ENCODE results near the gene PIEZO1. TPM values are rescaled to one million over a fixed set of nuclear protein-coding genes. Genes with fewer than 3 reads are reported as not detected.

Gene PIEZO1
- total RNA-seq, 1 donor from 2014 or later = 45.9 TPM

DNA sequence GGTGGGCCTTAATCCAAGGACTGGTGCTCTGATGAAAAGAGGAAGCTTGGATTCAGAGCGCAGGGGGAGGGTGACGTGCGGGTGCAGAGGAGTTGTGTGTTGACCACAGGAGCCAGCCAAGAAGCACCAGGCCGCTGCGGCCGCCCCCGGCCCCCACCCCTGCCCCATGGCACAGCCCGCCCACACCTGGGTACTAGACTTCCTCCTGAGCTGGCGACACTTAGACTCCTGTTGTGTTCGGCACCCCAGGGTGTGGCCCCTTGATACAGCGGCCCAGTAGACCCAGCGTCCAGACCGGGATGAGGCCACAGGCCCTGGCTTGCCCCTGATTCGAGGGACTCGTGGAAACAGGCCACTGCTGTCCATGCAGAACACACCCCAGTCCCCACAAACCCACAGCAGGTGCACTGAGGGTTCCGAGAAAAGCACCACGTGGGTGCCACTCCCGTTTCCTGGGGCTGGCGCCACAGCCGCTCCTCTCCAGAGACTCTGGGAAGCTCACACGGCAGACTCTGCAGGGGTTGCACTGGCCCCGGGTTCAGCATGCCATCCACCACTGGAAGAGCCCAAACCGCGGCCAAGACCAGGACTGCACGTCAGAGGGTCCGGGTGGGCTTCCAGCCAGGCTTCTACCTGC lies 93.0 kb downstream of the PIEZO1 start:
- Histone ChIP-seq H3K9me3 (ENCODE audit: control insufficient read depth in 3 of 3, low read length in 3 of 3) (no peaks in the 10 kb centered on the region), H3K27ac (ENCODE audit: low read depth, low read length) (no peak overlapping the region), H3K4me1 (ENCODE audit: control insufficient read depth in 3 of 3, insufficient read depth in 3 of 3, low read length in 3 of 3) (peaks cover 20 to 35% (median 30%) of the 10 kb centered on the region in 3 donors), H3K9ac (ENCODE audit: low read depth in 1 of 3, low read length in 3 of 3) (no peak overlapping the region), H3K27me3 (ENCODE audit: control insufficient read depth in 3 of 3, insufficient read depth in 3 of 3, low read length in 3 of 3) (peaks cover 0 to 16% (median 12%) of the 10 kb centered on the region in 3 donors), H3K36me3 (ENCODE audit: control insufficient read depth in 3 of 3, insufficient read depth in 3 of 3, low read length in 3 of 3) (peaks cover 0 to 2% (median 0%) of the 10 kb centered on the region in 3 donors), H3K4me3 (ENCODE audit: low read length in 3 of 3) (no peak overlapping the region)

DNA sequence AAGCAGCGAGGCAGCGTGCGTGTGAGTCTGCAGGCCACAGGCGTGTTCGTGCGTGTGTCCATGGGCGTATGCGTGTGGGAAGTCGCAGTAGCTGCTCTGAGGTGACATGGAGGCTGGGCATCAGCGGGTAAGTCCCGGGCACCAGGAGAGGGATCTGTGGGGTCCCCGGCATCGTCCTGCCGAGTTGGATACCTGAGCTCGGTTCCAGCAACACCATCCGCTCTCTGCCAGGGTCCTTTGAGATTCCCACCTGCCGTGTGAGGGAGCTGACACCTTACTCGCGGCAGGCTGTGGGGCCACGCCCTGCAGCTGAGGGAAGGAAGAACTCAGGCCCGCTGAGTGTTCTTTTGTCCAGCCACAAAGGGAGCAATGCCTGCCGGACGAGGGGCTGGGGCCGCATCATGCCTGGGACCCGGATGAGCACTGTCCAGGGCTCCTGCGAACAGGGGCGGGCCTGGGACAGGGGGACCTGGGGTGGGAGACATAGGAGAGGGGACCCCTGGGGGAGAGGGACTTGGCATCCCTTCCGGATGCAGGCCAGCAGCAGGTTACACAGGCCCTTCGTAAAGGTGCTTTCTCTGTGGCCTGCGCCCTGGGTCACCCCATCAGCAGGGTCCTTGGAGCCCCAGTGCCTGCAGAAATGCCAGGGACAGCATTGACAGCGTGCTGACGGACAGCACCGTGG lies 93.7 kb downstream of the PIEZO1 start:
- peaks cover 0 to 16% (median 12%) of the 10 kb centered on the region in 3 donors for H3K27me3 ChIP-seq (ENCODE audit: control insufficient read depth in 3 of 3, insufficient read depth in 3 of 3, low read length in 3 of 3)
- no peak overlapping the region for H3K27ac ChIP-seq (ENCODE audit: low read depth, low read length)
- H3K4me1 ChIP-seq (ENCODE audit: control insufficient read depth in 3 of 3, insufficient read depth in 3 of 3, low read length in 3 of 3) = peaks cover 25 to 42% (median 36%) of the 10 kb centered on the region in 3 donors
- H3K4me3 ChIP-seq (ENCODE audit: low read length in 3 of 3) = no peak overlapping the region
- H3K9me3 ChIP-seq (ENCODE audit: control insufficient read depth in 3 of 3, low read length in 3 of 3) = no peaks in the 10 kb centered on the region
- H3K9ac ChIP-seq (ENCODE audit: low read depth in 1 of 3, low read length in 3 of 3) = no peak overlapping the region
- H3K36me3 ChIP-seq (ENCODE audit: control insufficient read depth in 3 of 3, insufficient read depth in 3 of 3, low read length in 3 of 3) = no peaks in the 10 kb centered on the region

DNA sequence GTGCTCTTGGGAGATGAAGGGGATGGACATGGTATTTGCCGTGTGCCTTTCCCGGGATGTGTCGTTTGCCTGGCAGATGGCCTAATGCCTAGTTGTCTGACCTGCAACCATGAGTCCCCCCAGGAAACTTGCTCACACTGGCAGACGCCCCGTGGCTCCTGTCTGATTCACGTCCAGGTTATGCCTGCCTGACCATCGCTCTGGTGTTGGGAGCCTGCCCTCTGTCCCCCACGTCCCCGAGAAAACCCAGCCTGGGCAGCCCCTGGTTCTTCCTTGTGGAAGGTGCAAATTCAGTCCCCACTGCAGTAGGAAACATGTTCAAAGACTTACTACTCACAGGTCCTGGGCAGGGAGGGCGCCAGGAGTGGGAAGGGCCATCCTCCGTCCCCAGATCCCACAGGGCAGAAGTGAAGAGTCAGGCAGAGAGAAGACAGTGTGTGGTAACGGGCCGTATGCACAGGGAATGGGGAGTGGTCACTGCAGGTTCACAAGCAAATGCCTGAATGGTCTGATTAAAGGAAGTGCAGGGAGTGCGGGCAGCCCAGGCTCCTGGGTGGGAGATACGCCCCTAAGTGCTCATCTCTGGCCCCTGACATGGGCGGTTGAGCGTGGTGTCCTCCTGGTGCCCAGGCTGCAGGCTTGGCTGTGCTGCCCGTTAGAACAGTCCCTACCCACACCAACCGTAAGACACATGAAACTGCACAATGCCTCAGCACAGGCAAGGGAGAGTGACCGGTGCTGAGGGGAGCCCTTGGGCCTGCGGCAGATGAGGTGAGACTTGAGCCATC lies 94.5 kb downstream of the PIEZO1 start:
- H3K9me3 ChIP-seq (ENCODE audit: control insufficient read depth in 3 of 3, low read length in 3 of 3) = no peaks in the 10 kb centered on the region
- H3K9ac ChIP-seq (ENCODE audit: low read depth in 1 of 3, low read length in 3 of 3) = no peak overlapping the region
- peaks cover 0 to 16% (median 12%) of the 10 kb centered on the region in 3 donors for H3K27me3 ChIP-seq (ENCODE audit: control insufficient read depth in 3 of 3, insufficient read depth in 3 of 3, low read length in 3 of 3)
- H3K27ac ChIP-seq (ENCODE audit: low read depth, low read length) = no peak overlapping the region
- no peaks in the 10 kb centered on the region for H3K36me3 ChIP-seq (ENCODE audit: control insufficient read depth in 3 of 3, insufficient read depth in 3 of 3, low read length in 3 of 3)
- peaks cover 19 to 36% (median 29%) of the 10 kb centered on the region in 3 donors for H3K4me1 ChIP-seq (ENCODE audit: control insufficient read depth in 3 of 3, insufficient read depth in 3 of 3, low read length in 3 of 3)
- no peak overlapping the region for H3K4me3 ChIP-seq (ENCODE audit: low read length in 3 of 3)

DNA sequence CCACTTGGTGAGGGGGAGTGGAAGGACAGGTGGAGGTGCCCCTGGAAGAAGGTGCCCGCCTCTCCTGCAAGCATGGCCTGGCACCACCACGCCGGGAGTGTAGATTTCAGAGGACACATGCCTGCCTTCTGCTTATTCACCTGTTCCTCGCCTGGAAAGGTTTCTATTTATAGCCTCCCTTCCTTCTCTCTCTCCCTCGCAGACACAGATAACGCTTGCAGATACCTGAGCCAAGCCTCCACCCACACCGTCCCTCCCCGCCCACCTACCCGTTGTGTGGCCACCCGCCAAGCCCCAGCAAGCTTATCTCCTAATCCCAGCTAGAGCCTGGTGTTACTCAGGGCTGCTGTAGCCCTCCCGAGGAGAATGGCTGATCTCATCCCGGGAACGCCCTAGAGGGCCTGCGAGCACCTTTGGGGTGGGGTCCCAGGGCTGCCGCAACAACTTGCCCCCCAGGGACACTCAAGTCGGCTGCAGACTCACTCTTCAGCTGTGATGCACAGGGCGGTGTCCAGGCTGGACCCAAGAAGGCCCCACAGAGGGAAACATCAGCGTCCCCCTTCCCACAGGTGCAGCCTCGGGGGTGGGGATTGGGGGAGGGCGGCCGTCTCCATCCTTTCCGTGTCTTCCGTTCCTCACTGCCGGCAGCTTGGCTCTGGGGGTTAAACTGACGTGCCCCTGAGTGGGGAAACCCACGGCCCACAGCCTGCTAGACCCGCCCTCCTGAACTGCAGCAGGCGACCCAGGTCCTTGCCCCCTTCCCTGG lies 96.8 kb downstream of the PIEZO1 start:
- Histone ChIP-seq H3K36me3 (ENCODE audit: control insufficient read depth in 3 of 3, insufficient read depth in 3 of 3, low read length in 3 of 3) (no peaks in the 10 kb centered on the region), H3K27me3 (ENCODE audit: control insufficient read depth in 3 of 3, insufficient read depth in 3 of 3, low read length in 3 of 3) (peaks cover 0 to 26% (median 16%) of the 10 kb centered on the region in 3 donors), H3K4me1 (ENCODE audit: control insufficient read depth in 3 of 3, insufficient read depth in 3 of 3, low read length in 3 of 3) (peaks cover 20 to 43% (median 33%) of the 10 kb centered on the region in 3 donors), H3K9me3 (ENCODE audit: control insufficient read depth in 3 of 3, low read length in 3 of 3) (no peaks in the 10 kb centered on the region), H3K27ac (ENCODE audit: low read depth, low read length) (peak overlapping the region; percentile 88), H3K4me3 (ENCODE audit: low read length in 3 of 3) (peak overlapping the region; percentile 22 to 55 (median 23)), H3K9ac (ENCODE audit: low read depth in 1 of 3, low read length in 3 of 3) (peak overlapping the region; percentile 50 to 73 (median 57))

DNA sequence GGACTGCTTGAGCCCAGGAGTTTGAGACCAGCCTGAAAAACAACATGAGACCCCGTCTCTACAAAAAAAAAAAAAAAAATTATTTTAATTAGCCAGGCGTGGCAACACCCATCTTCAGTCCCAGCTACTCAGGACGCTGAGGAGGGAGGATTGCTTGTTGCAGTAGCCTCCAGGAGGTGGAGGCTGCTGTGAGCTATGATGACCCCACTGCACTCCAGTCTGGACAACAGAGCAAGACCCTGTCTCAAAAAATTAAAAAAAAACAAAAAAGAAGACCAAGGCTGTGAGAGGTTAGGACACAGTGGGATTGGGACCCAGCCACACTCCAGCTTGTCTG lies 97.4 kb downstream of the PIEZO1 start:
- H3K9me3 ChIP-seq (ENCODE audit: control insufficient read depth in 3 of 3, low read length in 3 of 3) = no peaks in the 10 kb centered on the region
- H3K36me3 ChIP-seq (ENCODE audit: control insufficient read depth in 3 of 3, insufficient read depth in 3 of 3, low read length in 3 of 3) = no peaks in the 10 kb centered on the region
- peaks cover 0 to 26% (median 16%) of the 10 kb centered on the region in 3 donors for H3K27me3 ChIP-seq (ENCODE audit: control insufficient read depth in 3 of 3, insufficient read depth in 3 of 3, low read length in 3 of 3)
- peak overlapping the region; percentile 88 for H3K27ac ChIP-seq (ENCODE audit: low read depth, low read length)
- H3K4me1 ChIP-seq (ENCODE audit: control insufficient read depth in 3 of 3, insufficient read depth in 3 of 3, low read length in 3 of 3) = peaks cover 20 to 43% (median 33%) of the 10 kb centered on the region in 3 donors
- no peak overlapping the region for H3K4me3 ChIP-seq (ENCODE audit: low read length in 3 of 3)
- H3K9ac ChIP-seq (ENCODE audit: low read depth in 1 of 3, low read length in 3 of 3) = peak overlapping the region in 1 of 3 donors; percentile 33

DNA sequence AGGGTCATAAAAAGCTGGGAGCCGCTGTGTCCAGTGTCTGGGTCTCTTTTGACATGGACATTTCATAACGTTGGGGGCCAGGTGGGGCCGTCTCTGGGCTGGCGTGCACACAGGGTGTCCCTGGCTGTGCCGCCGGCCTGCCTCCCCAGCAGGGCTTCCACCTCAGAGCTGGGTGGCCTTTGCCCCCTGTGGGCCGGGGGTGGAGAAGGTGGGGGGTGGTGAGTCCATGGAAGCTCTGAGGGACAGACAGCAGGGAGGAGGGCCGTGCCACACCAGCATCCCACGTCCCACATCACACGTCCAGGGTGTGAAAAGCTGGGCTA lies 97.8 kb downstream of the PIEZO1 start:
- H3K9me3 ChIP-seq (ENCODE audit: control insufficient read depth in 3 of 3, low read length in 3 of 3) = no peaks in the 10 kb centered on the region
- peak overlapping the region; percentile 51 to 74 (median 59) for H3K9ac ChIP-seq (ENCODE audit: low read depth in 1 of 3, low read length in 3 of 3)
- H3K27me3 ChIP-seq (ENCODE audit: control insufficient read depth in 3 of 3, insufficient read depth in 3 of 3, low read length in 3 of 3) = peaks cover 0 to 26% (median 16%) of the 10 kb centered on the region in 3 donors
- H3K27ac ChIP-seq (ENCODE audit: low read depth, low read length) = peak overlapping the region; percentile 88
- peaks cover 20 to 45% (median 33%) of the 10 kb centered on the region in 3 donors for H3K4me1 ChIP-seq (ENCODE audit: control insufficient read depth in 3 of 3, insufficient read depth in 3 of 3, low read length in 3 of 3)
- H3K36me3 ChIP-seq (ENCODE audit: control insufficient read depth in 3 of 3, insufficient read depth in 3 of 3, low read length in 3 of 3) = no peaks in the 10 kb centered on the region
- peak overlapping the region in 1 of 3 donors; percentile 85 for H3K4me3 ChIP-seq (ENCODE audit: low read length in 3 of 3)

DNA sequence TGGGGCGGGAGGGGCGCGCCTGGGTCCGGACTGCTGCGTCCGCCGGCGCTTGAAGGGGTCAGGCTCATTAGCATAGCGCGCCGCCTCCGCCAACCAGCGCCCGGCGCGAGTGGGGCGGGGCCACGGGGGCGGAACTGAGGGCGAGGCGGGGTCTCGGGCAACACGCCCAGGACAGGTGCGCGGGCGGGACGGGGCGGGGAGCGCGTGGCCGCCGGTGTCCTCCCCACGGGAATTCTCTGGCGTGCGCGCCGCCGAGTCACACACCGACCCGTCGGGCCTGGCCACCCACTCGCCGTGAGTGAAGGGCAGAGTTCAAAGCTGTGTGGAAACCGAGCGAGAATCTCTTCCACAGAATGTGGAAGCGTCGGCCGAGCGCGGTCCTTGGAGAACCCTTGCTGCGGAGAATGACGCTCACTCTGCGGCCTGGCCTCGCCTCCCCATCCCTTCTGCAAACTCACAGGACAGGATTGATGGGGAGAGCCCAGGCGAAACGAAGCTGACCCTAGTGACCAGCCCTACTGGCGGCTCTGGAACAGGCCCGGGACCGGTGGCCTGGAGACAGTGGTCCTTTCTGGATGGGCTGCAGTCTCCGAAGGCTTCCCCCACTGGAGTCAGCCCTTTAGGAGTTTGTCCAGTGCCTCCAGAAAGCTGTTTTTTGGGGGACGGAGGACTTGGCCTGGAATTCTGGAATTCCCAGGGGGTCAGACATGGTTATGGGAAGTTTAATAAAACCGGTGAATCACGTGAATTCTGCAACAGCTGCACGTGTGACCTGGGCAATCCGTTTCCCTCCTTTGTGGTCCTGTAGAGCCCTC lies 98.4 kb downstream of the PIEZO1 start, which contains the start of gene SNAI3:
Gene SNAI3 (minus strand): TSS at position 69 of the 815 bp plus-strand sequence. CDS start 101 bp downstream, outside the sequence.
- Histone ChIP-seq H3K9me3 (ENCODE audit: control insufficient read depth in 3 of 3, low read length in 3 of 3) (no peaks in the 10 kb centered on the region), H3K36me3 (ENCODE audit: control insufficient read depth in 3 of 3, insufficient read depth in 3 of 3, low read length in 3 of 3) (no peaks in the 10 kb centered on the region), H3K27ac (ENCODE audit: low read depth, low read length) (peak within 1 kb of the TSS; percentile 88), H3K4me1 (ENCODE audit: control insufficient read depth in 3 of 3, insufficient read depth in 3 of 3, low read length in 3 of 3) (peaks cover 20 to 51% (median 35%) of the 10 kb centered on the region in 3 donors), H3K4me3 (ENCODE audit: low read length in 3 of 3) (peak within 1 kb of the TSS; percentile 61 to 85 (median 75)), H3K9ac (ENCODE audit: low read depth in 1 of 3, low read length in 3 of 3) (peak within 1 kb of the TSS; percentile 76 to 85 (median 79)), H3K27me3 (ENCODE audit: control insufficient read depth in 3 of 3, insufficient read depth in 3 of 3, low read length in 3 of 3) (peaks cover 0 to 26% (median 16%) of the 10 kb centered on the region in 3 donors)

DNA sequence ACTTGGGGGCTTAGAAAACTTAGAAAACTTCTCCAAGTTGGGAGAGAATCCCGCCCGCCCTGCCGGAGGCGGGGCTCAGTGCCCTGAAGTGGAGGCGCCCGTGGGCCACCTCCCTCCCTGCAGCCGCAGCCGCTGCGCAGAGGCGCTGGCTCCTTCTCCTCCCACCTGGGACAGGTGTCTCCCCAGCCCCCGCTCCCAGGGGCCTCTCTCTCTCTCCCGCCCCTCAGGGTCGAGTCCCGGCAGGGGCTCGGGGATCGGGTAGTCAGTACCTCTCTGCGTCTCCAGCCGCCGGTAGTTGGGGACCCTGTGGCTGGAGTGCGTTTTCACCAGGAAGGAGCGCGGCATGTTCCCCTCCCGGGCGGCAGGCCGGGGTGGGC lies 99.0 kb downstream of the PIEZO1 start:
- no peaks in the 10 kb centered on the region for H3K9me3 ChIP-seq (ENCODE audit: control insufficient read depth in 3 of 3, low read length in 3 of 3)
- peak overlapping the region; percentile 76 to 85 (median 79) for H3K9ac ChIP-seq (ENCODE audit: low read depth in 1 of 3, low read length in 3 of 3)
- peaks cover 0 to 26% (median 17%) of the 10 kb centered on the region in 3 donors for H3K27me3 ChIP-seq (ENCODE audit: control insufficient read depth in 3 of 3, insufficient read depth in 3 of 3, low read length in 3 of 3)
- peaks cover 0 to 2% (median under 1%) of the 10 kb centered on the region in 3 donors for H3K36me3 ChIP-seq (ENCODE audit: control insufficient read depth in 3 of 3, insufficient read depth in 3 of 3, low read length in 3 of 3)
- peak overlapping the region; percentile 65 for H3K27ac ChIP-seq (ENCODE audit: low read depth, low read length)
- peaks cover 25 to 57% (median 35%) of the 10 kb centered on the region in 3 donors for H3K4me1 ChIP-seq (ENCODE audit: control insufficient read depth in 3 of 3, insufficient read depth in 3 of 3, low read length in 3 of 3)
- H3K4me3 ChIP-seq (ENCODE audit: low read length in 3 of 3) = peak overlapping the region; percentile 61 to 85 (median 75)
